PFSK-1 (cell line): ENCODE data around the gene LILRB2.

Experiments used
- POLR2AphosphoS5 ChIP-seq: IDR thresholded peaks from 2 replicates; pipeline ENCODE4 v1.6.1; 2012; ENCODE audit warnings: low read depth, mild to moderate bottlenecking, control low read depth, low read length, moderate library complexity
- SIN3A ChIP-seq: IDR thresholded peaks from 2 replicates; pipeline ENCODE4 v1.6.1; 2012; ENCODE audit warnings: mild to moderate bottlenecking, low read length, moderate library complexity, borderline replicate concordance; ENCODE audit not compliant: insufficient read depth
- TAF1 ChIP-seq: IDR thresholded peaks from 2 replicates; pipeline ENCODE4 v1.6.1; 2012; ENCODE audit warnings: low read length, control low read depth, borderline replicate concordance; ENCODE audit not compliant: insufficient read depth
- TF ChIP-seq, protein P1 (sequence below), 2 experiments: IDR thresholded peaks; 2 replicates each; pipeline versions ENCODE4 v1.6.1 to v1.8.0; 2011 to 2012; ENCODE audit warnings: low read depth in 2 of 2, low read length in 2 of 2, control low read depth in 1 of 2, inconsistent platforms in 1 of 2, mild to moderate bottlenecking in 1 of 2, moderate library complexity in 1 of 2; ENCODE audit not compliant: insufficient read depth in 1 of 2

DNA sequence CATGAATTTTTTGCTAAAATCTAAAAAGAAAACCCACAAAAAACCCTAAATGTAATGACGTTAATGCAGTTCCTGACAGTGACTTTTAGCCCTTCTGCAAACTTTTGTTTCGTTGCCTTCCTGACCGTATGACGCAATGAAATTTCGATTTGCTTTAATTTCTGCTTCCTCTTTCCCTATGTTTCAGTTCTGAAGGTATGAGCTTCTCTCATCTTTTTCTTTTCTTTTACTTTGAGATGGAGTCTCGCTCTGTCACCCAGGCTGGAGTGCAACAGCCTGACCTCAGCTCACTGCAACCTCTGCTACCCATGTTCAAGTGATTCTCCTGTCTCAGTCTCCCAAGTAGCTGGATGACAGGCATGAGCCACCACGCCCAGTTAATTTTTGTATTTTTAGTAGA lies 38.1 kb upstream of the LILRB2 start:
- TF ChIP-seq SIN3A, result no peak
- no peak for TF ChIP-seq POLR2AphosphoS5
- TF ChIP-seq TAF1, result no peak
- TF ChIP-seq, protein P1, sequence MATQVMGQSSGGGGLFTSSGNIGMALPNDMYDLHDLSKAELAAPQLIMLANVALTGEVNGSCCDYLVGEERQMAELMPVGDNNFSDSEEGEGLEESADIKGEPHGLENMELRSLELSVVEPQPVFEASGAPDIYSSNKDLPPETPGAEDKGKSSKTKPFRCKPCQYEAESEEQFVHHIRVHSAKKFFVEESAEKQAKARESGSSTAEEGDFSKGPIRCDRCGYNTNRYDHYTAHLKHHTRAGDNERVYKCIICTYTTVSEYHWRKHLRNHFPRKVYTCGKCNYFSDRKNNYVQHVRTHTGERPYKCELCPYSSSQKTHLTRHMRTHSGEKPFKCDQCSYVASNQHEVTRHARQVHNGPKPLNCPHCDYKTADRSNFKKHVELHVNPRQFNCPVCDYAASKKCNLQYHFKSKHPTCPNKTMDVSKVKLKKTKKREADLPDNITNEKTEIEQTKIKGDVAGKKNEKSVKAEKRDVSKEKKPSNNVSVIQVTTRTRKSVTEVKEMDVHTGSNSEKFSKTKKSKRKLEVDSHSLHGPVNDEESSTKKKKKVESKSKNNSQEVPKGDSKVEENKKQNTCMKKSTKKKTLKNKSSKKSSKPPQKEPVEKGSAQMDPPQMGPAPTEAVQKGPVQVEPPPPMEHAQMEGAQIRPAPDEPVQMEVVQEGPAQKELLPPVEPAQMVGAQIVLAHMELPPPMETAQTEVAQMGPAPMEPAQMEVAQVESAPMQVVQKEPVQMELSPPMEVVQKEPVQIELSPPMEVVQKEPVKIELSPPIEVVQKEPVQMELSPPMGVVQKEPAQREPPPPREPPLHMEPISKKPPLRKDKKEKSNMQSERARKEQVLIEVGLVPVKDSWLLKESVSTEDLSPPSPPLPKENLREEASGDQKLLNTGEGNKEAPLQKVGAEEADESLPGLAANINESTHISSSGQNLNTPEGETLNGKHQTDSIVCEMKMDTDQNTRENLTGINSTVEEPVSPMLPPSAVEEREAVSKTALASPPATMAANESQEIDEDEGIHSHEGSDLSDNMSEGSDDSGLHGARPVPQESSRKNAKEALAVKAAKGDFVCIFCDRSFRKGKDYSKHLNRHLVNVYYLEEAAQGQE (IDR thresholded peaks at IDR 0.05; ENCODE audit: insufficient read depth in 1 of 2, low read depth in 2 of 2, low read length in 2 of 2), result no peak
